HG02798 (cell line): ENCODE measurements around the gene SERPINB13.

Source experiments
- ATAC-seq: cut with Tn5 transposase; IDR thresholded peaks from one replicate; pipeline ENCODE4 v1.9.1; 2021; ENCODE audit warnings: mild to moderate bottlenecking; ENCODE audit not compliant: unreplicated experiment, poor library complexity

Gene SERPINB13, protein sequence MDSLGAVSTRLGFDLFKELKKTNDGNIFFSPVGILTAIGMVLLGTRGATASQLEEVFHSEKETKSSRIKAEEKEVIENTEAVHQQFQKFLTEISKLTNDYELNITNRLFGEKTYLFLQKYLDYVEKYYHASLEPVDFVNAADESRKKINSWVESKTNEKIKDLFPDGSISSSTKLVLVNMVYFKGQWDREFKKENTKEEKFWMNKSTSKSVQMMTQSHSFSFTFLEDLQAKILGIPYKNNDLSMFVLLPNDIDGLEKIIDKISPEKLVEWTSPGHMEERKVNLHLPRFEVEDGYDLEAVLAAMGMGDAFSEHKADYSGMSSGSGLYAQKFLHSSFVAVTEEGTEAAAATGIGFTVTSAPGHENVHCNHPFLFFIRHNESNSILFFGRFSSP

DNA sequence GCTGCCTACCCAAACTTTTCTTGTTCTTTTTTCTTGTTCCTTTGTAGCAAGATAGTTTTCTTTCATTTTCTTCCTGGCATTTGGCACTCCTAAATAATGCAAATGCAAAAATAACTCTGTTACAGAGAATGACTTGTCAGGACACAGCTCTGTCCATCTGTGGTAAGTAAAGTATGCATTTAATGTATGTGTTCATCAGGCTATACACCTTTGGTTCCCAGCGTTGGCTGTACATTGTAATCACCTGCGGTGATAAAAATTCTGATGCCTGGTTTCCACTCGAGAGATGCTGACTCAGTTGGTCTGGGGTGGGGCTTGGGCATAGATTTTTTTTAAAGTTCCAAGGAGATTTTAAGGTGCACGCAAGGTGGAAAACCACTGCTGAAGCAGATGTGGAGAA lies at the start of gene SERPINB13:
Gene SERPINB13 (plus strand): TSS at position 378 of the 400 bp plus-strand sequence. CDS start 1,325 bp downstream, outside the sequence.
- ATAC-seq: no peak

DNA sequence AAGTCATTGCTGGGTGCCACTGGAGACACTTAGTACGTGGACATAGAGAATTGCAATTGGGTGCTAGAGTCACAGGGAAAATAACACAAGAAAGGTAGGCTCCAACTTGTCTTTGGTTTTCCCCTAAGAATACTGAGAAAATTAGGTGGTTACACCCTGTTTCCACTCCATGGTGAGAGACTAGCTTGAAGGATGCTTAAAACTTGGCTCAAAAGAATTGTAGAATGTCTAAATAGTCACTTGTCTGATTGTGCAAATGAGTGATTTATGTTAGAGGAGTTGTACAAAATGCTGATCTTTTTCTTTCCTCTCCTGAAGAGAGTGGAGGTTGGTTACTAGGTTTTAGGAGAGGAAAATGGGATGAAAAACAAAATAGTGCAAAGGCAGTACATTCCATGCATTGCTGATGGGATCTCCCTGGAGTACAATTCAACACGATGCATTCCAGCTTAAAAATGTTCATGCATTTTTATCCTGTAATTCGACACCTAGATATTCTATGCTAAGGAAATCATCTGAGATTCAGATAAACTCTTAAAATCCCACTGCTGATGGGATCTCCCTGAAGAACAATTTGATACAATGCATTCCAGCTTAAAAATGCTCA lies 47.1 kb upstream of the SERPINB13 start:
- no peak for ATAC-seq

DNA sequence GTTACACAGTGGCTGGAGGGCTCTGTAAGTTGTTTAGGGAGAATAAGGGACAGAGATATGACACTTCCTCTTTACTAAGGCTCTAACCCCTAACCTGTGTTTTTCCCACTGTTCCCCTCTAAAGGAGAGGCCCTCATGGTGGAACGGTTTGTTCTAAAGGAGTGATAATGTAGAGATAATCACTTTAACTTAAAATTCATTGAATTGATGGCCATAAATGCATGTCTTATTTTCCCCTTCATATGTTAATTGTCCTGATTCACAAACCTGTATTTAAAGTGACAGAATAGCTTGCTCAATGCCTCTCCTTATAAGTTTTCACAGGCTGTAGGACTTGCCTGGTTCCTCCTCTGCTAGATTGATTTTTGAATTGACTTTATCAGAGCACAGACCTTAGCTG lies 45.1 kb upstream of the SERPINB13 start, which contains the start of gene SERPINB12:
Gene SERPINB12 (plus strand): TSS at position 301 of the 400 bp plus-strand sequence. CDS start 13,791 bp downstream, outside the sequence.
- ATAC-seq: no peak

DNA sequence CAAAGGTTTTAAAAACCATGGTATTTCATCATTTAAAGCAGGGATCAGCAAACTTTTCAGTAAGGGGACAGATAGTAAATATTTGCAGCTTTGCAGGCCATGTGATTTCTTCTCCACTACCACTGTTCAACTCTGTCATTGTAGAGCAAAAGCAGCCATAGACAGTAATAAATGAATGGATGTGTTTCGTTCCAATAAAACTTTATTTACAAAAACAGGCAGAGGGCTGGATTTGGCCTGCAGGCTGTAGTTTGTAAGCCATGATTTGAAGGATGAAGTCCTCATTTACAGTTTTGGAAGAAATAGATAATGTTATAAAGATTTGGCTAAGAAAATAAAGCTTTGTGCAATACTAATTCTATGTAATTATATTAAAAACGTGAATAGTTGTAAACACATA lies 43.1 kb upstream of the SERPINB13 start:
- no peak for ATAC-seq

DNA sequence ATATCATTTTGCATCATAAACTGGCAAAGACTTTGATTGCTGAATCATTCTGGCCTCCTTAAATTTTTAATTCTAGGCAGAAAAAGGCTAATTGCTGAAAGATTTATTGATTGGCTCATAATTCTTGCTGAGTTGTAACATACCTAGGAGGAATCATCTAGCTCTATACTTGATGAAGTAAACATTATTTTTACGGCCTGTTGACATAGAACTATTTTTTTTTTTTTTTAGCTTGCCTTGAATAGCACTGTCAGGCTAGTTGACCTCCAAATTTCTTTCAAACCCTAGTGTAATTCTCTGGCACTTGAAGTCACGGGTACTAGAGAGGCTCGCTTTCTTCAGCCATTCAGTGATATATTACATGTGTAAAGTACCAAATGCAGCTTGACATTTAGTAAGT lies 42.1 kb upstream of the SERPINB13 start:
- no peak for ATAC-seq

DNA sequence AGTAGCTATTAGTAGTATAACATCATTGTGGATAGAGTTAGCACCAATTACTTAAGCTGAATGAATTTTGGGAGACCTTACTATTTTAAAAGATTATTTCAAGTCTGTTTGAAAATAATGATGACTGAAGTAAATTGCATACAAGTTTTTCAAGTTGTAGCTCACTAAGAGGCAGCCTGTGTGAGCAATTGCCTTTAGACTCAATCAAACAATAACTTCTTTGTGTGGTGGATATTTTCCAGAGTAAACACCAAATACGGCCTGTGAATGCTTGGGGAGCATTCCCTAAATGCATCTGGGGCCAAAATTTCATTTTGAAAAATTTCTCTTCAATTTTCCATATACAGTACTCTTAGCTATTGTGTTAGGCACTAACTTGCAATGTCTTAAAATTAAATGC lies 37.1 kb upstream of the SERPINB13 start:
- ATAC-seq: no peak

DNA sequence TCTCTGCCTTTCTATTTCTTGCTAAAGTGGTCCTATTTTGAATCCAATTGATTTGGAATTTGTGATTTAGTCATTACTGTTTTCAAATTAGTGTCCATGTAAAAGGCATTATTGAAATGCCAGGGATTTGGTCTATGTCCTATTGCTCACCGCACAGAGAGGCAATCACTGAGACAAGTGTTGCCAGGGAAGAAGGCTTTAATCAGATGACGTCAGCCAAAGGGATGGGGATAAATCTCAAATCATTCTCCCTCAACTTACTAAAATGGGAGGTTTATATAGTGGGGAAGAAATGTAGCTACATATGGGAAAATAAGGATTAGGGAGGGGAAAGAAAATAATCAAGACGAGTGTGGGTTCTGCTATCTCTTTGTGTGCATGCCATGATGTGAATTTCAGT lies 35.4 kb upstream of the SERPINB13 start:
- ATAC-seq: no peak

DNA sequence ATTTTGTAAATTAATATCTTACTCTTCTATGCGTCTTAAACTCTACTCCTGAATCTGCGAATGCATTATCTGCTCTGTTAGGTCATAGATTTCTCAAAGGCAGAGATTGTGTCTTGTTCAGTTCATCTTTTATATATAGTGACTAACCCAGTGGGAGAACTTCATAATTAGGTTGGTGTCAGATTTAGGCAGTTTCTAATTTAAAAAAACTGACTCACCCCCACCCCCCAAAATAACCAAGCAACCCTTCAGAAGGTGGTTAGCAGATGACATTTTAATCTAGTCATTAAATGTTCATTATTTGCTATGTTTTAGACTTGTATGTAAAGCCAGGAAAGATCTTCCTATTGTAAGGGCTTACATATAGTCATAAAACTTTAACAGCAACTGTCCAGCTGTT lies 34.6 kb upstream of the SERPINB13 start:
- no peak for ATAC-seq

DNA sequence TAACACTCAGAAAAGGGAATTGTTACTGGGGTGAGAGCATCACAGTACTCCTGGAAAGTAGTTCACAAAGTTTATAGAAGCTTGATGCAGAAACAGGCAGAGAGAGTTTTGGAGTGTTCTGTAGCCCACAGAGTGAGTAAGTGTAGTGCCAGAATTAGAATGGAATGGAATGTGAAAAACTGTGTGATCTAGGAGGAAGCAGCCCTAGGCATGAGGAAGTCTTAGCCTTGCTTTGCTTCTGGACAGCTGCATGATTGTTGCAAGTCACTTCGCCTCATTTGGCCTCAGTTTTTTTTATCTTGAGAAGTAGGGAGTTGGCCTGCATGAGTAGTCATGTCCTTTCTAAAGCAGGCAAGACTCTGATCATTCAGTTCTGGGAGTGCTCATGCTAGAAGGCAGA lies 34.1 kb upstream of the SERPINB13 start:
- no peak for ATAC-seq

DNA sequence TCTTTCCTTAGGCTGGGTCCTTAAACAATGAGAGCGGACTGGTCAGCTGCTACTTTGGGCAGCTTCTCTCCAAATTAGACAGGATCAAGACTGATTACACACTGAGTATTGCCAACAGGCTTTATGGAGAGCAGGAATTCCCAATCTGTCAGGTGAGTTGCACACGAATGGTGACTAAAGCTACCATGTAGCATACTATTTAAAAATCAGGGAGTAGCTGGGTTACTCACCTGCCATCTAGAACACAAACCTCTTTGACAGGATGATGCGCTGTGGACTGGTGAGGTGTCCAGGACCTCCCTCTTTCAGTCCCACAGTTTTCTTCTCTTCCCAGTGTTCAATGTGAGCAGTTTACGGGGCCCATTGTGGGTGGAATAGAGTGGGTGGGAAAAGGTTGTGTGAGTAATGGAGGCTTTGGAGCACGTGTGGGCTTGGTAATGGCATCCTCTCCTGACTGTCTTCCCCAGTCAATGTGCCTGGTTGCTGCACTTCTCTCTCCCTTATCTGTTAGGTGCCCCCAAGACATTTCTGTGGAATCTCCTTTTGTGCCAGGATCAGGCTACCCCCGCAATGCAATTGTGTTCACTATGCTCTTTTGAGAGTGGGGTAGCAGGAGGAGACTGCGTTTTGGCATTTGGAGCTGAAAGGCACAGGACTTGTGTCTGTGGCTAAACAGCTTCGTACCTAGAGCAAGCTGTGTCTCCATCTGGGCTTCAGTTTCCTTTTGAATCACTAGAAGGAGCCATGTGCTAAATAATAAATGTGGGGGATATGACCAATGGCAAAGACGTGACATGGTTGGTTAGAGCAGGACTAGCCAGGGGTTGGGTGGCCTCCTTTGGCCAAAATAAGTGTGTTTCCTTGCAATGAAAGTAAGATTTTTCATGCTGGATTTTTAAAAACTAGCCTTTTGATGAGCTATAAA lies 27.3 kb upstream of the SERPINB13 start:
- no peak for ATAC-seq

DNA sequence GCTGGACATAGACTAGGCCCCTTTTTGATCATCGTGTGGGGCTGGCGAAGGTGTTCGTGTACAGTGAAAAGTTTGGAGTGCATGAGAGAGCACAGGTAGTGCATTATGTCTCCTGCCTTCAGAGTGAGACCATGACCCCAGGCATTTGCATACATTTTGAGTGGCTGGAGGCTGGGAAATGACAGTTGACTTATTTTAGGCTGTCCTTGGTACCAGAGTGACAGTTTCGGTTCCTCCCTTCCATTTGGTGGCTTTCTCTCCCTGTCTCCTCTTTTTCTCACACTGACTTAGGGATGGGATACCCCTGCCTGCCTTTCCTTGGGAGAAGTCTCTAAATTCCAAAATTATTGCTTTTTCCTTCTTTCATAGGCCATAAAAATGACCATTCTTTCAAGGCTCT lies 24.9 kb upstream of the SERPINB13 start:
- ATAC-seq: peak; percentile 67

DNA sequence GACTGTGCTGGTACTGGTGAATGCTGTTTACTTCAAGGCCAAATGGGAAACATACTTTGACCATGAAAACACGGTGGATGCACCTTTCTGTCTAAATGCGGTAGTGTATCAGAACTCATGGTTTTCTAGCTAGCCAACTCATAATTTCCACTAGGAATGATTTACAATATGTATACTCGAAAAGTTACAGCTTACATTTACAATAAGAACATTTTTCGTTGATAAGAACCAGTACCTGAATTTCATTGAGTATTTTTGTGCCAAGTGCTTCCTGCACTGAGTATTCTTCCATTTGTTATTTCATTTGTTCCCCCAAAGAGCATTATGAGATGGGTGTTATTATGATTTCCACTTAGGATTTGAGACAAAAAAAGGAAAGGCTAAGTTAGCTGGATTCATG lies 23.1 kb upstream of the SERPINB13 start:
- ATAC-seq: no peak

DNA sequence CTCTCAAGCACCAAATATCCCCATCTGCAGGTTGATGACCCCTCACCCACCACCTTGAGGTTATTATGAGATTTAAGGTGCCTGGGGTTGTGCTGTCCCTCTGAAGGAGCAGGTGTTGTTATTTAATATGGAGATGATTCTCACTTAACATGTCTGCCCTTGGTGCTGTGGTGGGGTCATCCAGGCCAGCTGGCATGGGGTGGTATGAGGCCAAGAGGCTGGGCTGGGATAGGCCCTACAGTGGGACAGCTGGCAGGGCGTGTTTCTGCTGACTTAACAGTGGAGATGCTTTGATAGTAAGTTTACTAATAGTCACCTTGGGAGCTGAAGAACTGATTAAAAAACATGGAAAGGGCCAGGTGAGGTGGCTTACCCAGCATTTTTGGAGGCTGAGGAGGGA lies 22.6 kb upstream of the SERPINB13 start:
- no peak for ATAC-seq

DNA sequence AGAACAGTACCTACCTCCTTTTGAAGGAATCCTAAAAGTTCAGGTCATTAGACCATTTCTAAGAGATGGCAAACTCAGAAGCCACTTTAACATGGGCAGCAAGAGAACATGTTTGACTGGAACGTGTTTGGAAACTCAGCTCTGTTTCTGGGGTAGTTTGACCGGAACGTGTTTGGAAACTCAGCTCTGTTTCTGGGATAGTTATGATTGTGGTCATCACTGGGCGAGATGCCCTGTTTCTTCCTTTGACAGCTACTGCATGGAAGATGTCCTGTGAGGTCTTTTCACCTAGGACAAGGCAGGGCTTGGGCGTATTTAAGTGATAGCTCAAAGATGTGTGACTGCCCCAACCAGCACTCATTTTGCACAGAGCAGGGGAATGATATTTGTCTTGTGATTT lies 19.9 kb upstream of the SERPINB13 start:
- no peak for ATAC-seq

DNA sequence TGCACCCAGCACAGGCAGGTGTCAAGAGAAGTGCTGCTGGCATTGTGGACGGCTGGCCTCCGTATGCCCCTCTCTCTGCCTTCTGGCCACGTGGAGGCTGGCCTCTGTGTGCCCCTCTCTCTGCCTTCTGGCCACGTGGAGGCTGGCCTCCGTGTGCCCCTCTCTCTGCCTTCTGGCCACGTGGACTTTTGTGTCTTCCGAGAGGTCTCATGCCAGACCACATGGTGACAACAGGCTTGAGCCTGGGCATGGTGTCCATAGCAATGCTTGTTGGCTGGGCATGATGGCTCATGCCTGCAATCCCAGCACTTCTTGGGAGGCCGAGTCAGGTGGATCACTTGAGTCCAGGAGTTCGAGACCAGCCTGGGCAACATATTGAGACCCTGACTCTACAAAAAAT lies 19.3 kb upstream of the SERPINB13 start:
- ATAC-seq: no peak

DNA sequence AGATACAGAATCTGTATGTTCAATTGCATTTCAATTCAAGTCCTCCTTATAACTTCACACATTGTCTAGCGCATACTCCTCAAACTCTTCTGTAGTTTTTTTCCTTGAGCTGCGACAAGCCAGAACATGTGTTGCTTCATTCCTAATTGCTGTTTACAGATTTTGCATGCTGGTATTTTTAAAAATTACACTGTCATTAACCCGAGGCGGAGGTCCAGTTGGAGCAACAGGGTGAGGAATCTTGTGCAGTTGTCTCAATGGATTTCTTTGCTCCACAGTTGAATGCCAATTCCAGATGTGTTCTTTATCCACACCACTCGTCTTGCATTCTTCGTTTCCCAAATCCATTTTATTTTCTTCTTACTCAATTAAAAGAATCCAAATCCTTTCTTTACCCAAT lies 16.4 kb upstream of the SERPINB13 start:
- ATAC-seq: no peak

DNA sequence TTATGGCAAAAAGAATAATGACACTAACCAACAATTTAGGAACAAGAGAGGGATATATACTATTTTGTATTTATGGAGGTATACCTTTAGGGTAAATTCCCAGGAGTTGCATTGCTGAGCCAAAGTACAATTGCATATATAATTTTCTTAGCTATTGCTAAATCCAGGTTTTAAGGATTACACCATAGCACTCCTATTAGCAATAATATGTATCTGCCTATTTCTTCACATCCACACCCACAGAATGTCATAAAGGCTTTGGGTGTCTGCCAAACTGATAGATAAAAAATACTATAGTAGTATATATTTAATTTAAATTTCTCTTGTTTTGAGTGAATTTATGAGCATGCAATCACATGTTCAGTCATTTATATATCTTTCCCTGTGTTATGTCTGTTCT lies 11.5 kb upstream of the SERPINB13 start:
- no peak for ATAC-seq

DNA sequence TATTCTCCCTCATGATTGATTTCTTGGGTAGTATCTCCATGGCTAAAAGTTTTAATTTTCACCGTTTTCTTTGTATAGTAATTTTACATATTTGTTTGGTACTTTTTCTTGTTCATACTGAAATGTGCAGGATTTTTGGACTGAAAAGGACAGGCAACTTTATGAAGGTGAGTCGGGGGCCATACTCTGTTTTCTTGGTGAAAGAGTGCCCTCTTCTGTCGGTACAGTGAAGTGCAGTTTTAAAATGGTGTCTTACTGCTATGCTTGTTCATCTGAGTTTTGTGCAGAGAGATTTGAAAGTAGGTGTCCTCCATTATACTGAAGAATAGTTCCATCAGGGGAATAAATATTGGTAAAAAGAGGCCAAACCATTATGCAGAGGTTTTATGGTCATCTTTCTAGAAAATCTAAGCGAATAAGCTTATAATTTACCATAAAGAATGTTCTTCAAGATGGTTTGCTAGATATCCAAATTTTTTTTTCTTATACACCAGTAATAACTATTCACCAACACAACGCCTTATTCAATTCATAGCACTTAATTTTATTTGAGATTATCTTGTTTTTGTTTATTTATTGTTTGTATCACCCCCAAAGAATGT lies 8.7 kb upstream of the SERPINB13 start:
- peak; percentile 66 for ATAC-seq

DNA sequence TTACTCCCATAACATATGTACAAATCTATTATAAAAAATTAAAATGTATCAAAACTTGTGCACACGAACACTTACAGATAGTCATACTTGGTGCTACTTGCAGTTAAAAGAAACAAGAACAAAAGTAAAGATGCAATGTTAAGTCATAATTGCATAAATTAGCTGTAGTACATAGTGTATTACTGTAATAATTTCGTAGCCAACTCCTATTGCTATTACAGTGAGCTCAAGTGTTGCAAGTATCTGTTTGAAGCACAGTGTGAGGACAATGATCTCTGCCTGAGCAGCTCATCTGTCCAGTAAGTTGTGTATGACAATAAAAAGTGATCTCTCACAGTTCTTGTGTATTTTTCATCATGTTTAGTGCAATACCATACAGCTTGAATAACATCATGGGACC lies 7.5 kb upstream of the SERPINB13 start:
- no peak for ATAC-seq

DNA sequence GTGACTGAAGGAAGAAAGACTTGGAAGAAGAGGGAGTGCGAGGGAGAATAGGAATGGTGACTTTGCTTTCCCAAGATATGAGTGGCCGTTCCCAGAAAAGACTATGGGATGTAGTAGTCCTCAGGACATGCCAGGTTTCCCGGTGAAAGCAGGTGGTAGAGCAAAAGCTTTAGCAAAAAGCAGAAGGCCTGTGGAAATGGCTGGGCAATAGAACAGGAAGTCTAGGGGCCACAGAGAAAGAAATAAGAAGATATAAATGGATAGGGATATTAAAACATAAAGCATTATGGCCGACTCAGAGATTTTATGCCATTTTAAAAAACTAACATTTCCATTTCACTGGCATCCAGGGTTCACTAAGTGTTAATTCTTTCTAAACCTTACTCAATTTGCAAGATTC lies 1.2 kb upstream of the SERPINB13 start:
- ATAC-seq: no peak
